DOHH2 (cell line): ENCODE data around the gene POMGNT2.

Experiments used
- H3F3A ChIP-seq: fragments of 200-600 bp; sonication (generic), shearing (Covaris generic); 2 replicates; pipeline ENCODE4 v1.6.0; 2016; ENCODE audit warnings: antibody characterized with exemption, mild to moderate bottlenecking; ENCODE audit not compliant: control insufficient read depth, insufficient read depth
- H3K27ac ChIP-seq: fragments of 200-600 bp; sonication (generic); 2 replicates; pipeline ENCODE4 v1.5.1; 2014; ENCODE audit warnings: low read depth, mild to moderate bottlenecking, low read length, moderate library complexity
- H3K27me3 ChIP-seq: fragments of 200-600 bp; sonication (generic); 2 replicates; pipeline ENCODE4 v1.6.1; 2014; ENCODE audit warnings: mild to moderate bottlenecking, low read length, mixed read lengths; ENCODE audit not compliant: control insufficient read depth
- H3K36me3 ChIP-seq: fragments of 200-600 bp; sonication (generic); 2 replicates; pipeline ENCODE4 v1.6.1; 2014; ENCODE audit warnings: mild to moderate bottlenecking, low read length, moderate library complexity, mixed read lengths; ENCODE audit not compliant: control insufficient read depth
- H3K4me1 ChIP-seq: fragments of 200-600 bp; sonication (generic); 2 replicates; pipeline ENCODE4 v1.6.1; 2014; ENCODE audit warnings: mild to moderate bottlenecking, low read length, mixed read lengths; ENCODE audit not compliant: control insufficient read depth
- H3K4me2 ChIP-seq: fragments of 200-600 bp; sonication (generic); 2 replicates; pipeline ENCODE4 v1.6.0; 2014; ENCODE audit warnings: mild to moderate bottlenecking, low read length, moderate library complexity
- H3K4me3 ChIP-seq: fragments of 200-600 bp; sonication (generic); 2 replicates; pipeline ENCODE4 v1.5.1; 2014; ENCODE audit warnings: mild to moderate bottlenecking, low read length, mixed read lengths
- H3K79me2 ChIP-seq: fragments of 200-600 bp; sonication (generic); 2 replicates; pipeline ENCODE4 v1.6.1; 2014; ENCODE audit warnings: mild to moderate bottlenecking, low read length, mixed read lengths; ENCODE audit not compliant: control insufficient read depth
- H3K9me2 ChIP-seq: fragments of 200-600 bp; sonication (generic); replicated peaks from 2 replicates; pipeline ENCODE4 v1.6.1; 2014; ENCODE audit warnings: mild to moderate bottlenecking, low read length, mixed read lengths; ENCODE audit not compliant: control insufficient read depth
- H3K9me3 ChIP-seq: fragments of 200-600 bp; sonication (generic); 2 replicates; pipeline ENCODE4 v1.6.1; 2014; ENCODE audit warnings: antibody characterized with exemption, low read length, mixed read lengths; ENCODE audit not compliant: control insufficient read depth, insufficient read depth
- H4K20me1 ChIP-seq: fragments of 200-600 bp; sonication (generic); 2 replicates; pipeline ENCODE4 v1.6.0; 2014; ENCODE audit warnings: low read depth, mild to moderate bottlenecking, antibody characterized with exemption, low read length, moderate library complexity; ENCODE audit not compliant: control insufficient read depth, insufficient read depth
- CTCF ChIP-seq: fragments of 200-600 bp; sonication (generic); IDR thresholded peaks from one replicate; pipeline ENCODE4 v1.5.1; 2014; ENCODE audit warnings: antibody characterized with exemption, mild to moderate bottlenecking, low read depth, low read length; ENCODE audit not compliant: poor library complexity, severe bottlenecking
- EZH2phosphoT487 ChIP-seq: fragments of 200-600 bp; sonication (generic); IDR thresholded peaks from 2 replicates; pipeline ENCODE4 v1.6.1; 2017; ENCODE audit warnings: borderline replicate concordance, mild to moderate bottlenecking, antibody characterized with exemption, low read length, moderate library complexity, mixed read lengths

POMGNT2 gene

GRCh38 chr3:43152649-43153048 lies 46.8 kb upstream of the POMGNT2 start:
- H3K4me3 ChIP-seq, result no peak overlapping the region
- H3K27ac ChIP-seq, result no peak overlapping the region
- TF ChIP-seq CTCF (no peak), EZH2phosphoT487 (no peak)

GRCh38 chr3:43148033-43148432 lies 42.2 kb upstream of the POMGNT2 start:
- Histone ChIP-seq H3K4me3 (no peak overlapping the region), H3K79me2 (no peaks in the 10 kb centered on the region), H4K20me1 (no peaks in the 10 kb centered on the region), H3K9me2 (no peaks in the 10 kb centered on the region), H3K9me3 (no peaks in the 10 kb centered on the region), H3K36me3 (no peaks in the 10 kb centered on the region), H3K27ac (no peak overlapping the region), H3K4me2 (no peak overlapping the region), H3F3A (no peaks in the 10 kb centered on the region), H3K4me1 (no peaks in the 10 kb centered on the region), H3K27me3 (peaks cover 8% of the 10 kb centered on the region)
- TF ChIP-seq CTCF, result no peak
- no peak for TF ChIP-seq EZH2phosphoT487

More at GRCh38 chr3:43152649-43153048, 46.8 kb upstream of the POMGNT2 start:
- H3K9me3 ChIP-seq, result no peaks in the 10 kb centered on the region
- H3K9me2 ChIP-seq, result no peaks in the 10 kb centered on the region
- H3K27me3 ChIP-seq, result peaks cover 8% of the 10 kb centered on the region
- H3K79me2 ChIP-seq, result no peaks in the 10 kb centered on the region
- H4K20me1 ChIP-seq, result no peaks in the 10 kb centered on the region
- H3K4me1 ChIP-seq, result no peaks in the 10 kb centered on the region
- H3K4me2 ChIP-seq, result no peak overlapping the region
- H3K36me3 ChIP-seq, result no peaks in the 10 kb centered on the region
- no peaks in the 10 kb centered on the region for H3F3A ChIP-seq

- Histone ChIP-seq H3K4me1 (no peaks in the 10 kb centered on the region), H3K36me3 (no peaks in the 10 kb centered on the region), H4K20me1 (no peaks in the 10 kb centered on the region), H3K4me3 (no peak overlapping the region), H3K9me2 (no peaks in the 10 kb centered on the region), H3K27me3 (no peaks in the 10 kb centered on the region), H3K27ac (no peak overlapping the region), H3F3A (no peaks in the 10 kb centered on the region), H3K79me2 (no peaks in the 10 kb centered on the region), H3K9me3 (no peaks in the 10 kb centered on the region), H3K4me2 (no peak overlapping the region)
- TF ChIP-seq EZH2phosphoT487, result no peak
- TF ChIP-seq CTCF, result no peak
Observed at GRCh38 chr3:43146599-43146998, 40.7 kb upstream of the POMGNT2 start.
